HAP-1 (cell line): ENCODE data around the gene KLC3.

ENCODE experiments used
- DNase-seq, 2 experiments: peaks; one replicate each; pipeline ENCODE4 v3.0.0-alpha.2; 2016 to 2020; ENCODE audit warnings: low spot score in 2 of 2
- H3K27me3 ChIP-seq: fragments of 250-450 bp; sonication (Bioruptor Pico); 2 replicates; pipeline ENCODE4 v1.5.1; 2020; ENCODE audit warnings: low read depth, mild to moderate bottlenecking, moderate library complexity
- H3K36me3 ChIP-seq: fragments of 250-450 bp; sonication (Bioruptor Pico); replicated peaks from 2 replicates; pipeline ENCODE4 v1.5.1; 2020; ENCODE audit warnings: mild to moderate bottlenecking
- H3K4me1 ChIP-seq: fragments of 250-450 bp; sonication (Bioruptor Pico); 2 replicates; pipeline ENCODE4 v1.5.1; 2020; ENCODE audit warnings: mild to moderate bottlenecking
- H3K4me3 ChIP-seq: fragments of 250-450 bp; sonication (Bioruptor Pico); 2 replicates; pipeline ENCODE4 v1.5.1; 2020; ENCODE audit warnings: mild to moderate bottlenecking, moderate library complexity
- H3K9me3 ChIP-seq: fragments of 250-450 bp; sonication (Bioruptor Pico); 2 replicates; pipeline ENCODE4 v1.5.1; 2020; ENCODE audit warnings: mild to moderate bottlenecking, moderate library complexity
- in situ Hi-C: fragments of 300-500 bp; cut with MboI; formaldehyde crosslinking; loops from 3 replicates; pipeline ENCODE4 v1.14.3; 2020; ENCODE audit warnings: low sequenced_read_pairs, inconsistent platforms, mixed read lengths

The KLC3 gene

GRCh38 chr19:45385392-45386221, 45.1 kb downstream of the KLC3 start:
- DNase-seq: no peak
- Histone ChIP-seq H3K4me3 (no peak overlapping the region), H3K36me3 (no peaks in the 10 kb centered on the region), H3K27me3 (no peaks in the 10 kb centered on the region), H3K4me1 (peaks cover 3% of the 10 kb centered on the region), H3K9me3 (no peaks in the 10 kb centered on the region)
- in situ Hi-C loops: no loop called here

GRCh38 chr19:45391346-45391745, 50.8 kb downstream of the KLC3 start:
- Histone ChIP-seq H3K36me3 (no peaks in the 10 kb centered on the region), H3K4me3 (no peak overlapping the region), H3K4me1 (peaks cover under 1% of the 10 kb centered on the region; the same call in 1 of the 2 replicates), H3K27me3 (no peaks in the 10 kb centered on the region), H3K9me3 (no peaks in the 10 kb centered on the region)
- peak; percentile 36 to 39 for DNase-seq
- in situ Hi-C loops: no loop called here

GRCh38 chr19:45391871-45392665, 51.5 kb downstream of the KLC3 start:
- no peaks in the 10 kb centered on the region for H3K36me3 ChIP-seq
- H3K27me3 ChIP-seq: no peaks in the 10 kb centered on the region
- no peak for DNase-seq
- H3K4me1 ChIP-seq: no peaks in the 10 kb centered on the region
- no peak overlapping the region for H3K4me3 ChIP-seq
- in situ Hi-C loops: no loop called here
- no peaks in the 10 kb centered on the region for H3K9me3 ChIP-seq

GRCh38 chr19:45395821-45396617, 55.5 kb downstream of the KLC3 start:
- Histone ChIP-seq H3K9me3 (no peaks in the 10 kb centered on the region), H3K4me1 (no peaks in the 10 kb centered on the region; the same call in 1 of the 2 replicates), H3K27me3 (no peaks in the 10 kb centered on the region), H3K4me3 (no peak overlapping the region), H3K36me3 (no peaks in the 10 kb centered on the region)
- DNase-seq: no peak
- in situ Hi-C loops: no loop called here

DNA sequence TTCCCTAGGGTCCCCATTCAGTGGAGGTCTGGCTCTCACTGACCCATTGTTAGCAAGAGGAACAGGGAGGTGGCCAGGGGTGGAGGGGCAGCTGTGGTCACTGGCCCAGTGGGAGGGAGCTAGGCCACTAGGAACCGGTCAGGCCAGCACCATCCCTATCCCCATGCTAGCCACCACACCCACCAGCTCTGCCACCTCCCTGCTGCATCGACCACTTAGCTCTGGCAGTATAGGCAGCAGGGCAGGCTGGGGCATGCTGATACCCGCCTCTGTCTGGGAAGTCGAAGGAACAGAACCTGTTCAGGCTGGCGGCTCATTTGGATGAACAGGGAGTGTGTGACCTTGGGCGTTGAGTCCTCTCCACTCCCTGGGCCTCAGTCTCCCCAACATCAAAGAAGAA, 59.6 kb downstream of the KLC3 start:
- H3K27me3 ChIP-seq: no peaks in the 10 kb centered on the region
- H3K4me1 ChIP-seq: peaks cover 28% of the 10 kb centered on the region
- H3K36me3 ChIP-seq: no peaks in the 10 kb centered on the region
- in situ Hi-C loops: no loop called here
- no peaks in the 10 kb centered on the region for H3K9me3 ChIP-seq
- no peak for DNase-seq
- no peak overlapping the region for H3K4me3 ChIP-seq
